Measurements from ENCODE around the gene SUSD6. TPM values are rescaled to one million over a fixed set of nuclear protein-coding genes. Genes with fewer than 3 reads are reported as not detected.
"Not testable (repeated sequence)": the region's sequence is repeated elsewhere in the genome, so short reads cannot be mapped to it uniquely, and the experiment has no call there.

The SUSD6 gene
- polyA plus RNA-seq, 2 of the 4 experiments (the other 2 are of a cell fraction): 4.3 to 7.0 TPM

DNA sequence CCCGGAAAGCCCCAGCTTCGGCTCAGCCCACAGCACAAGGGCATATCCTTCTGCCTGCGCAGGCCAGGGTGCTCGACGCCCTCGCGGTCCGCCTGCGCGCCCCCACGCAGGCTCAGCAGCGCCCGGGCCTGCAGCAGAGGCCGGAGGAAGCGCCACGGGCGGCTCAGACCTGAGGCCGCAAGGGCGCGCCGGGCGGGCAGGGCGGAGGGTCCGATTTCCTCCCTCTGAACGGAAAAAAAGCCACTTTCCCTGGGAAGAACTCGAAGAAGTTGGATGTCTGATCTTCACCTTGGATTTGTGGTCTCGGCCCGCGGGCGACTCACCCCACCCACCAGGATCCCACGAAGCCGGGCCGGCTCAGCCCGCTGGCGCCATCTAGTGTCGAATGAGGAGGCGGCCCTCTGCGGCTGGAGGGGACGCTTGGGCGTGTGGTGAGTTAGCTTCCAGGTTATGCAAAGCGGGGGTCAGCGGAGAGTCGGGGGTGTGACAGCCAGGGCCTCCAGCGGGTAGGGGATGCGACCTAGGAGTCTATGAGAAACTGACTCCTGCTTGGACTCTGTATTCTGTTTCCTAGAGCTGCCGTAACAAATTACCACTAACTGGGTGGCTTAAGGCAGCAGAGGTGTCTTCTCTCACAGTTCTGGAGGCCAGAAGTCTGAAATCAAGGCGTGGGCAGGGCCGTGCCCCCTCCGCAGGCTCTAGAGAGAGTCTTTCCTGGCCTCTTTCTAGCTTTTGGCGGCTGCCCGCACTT lies 115.5 kb downstream of the SUSD6 start (continued):
- no peak for TF ChIP-seq PHF8 (IDR thresholded peaks at IDR 0.05; ENCODE audit: borderline replicate concordance, low read depth)
- no peak for TF ChIP-seq GATA3 (IDR thresholded peaks at IDR 0.05; ENCODE audit: borderline replicate concordance)
- no peak for TF ChIP-seq CEBPB (IDR thresholded peaks at IDR 0.05)
- TF ChIP-seq, protein P1, sequence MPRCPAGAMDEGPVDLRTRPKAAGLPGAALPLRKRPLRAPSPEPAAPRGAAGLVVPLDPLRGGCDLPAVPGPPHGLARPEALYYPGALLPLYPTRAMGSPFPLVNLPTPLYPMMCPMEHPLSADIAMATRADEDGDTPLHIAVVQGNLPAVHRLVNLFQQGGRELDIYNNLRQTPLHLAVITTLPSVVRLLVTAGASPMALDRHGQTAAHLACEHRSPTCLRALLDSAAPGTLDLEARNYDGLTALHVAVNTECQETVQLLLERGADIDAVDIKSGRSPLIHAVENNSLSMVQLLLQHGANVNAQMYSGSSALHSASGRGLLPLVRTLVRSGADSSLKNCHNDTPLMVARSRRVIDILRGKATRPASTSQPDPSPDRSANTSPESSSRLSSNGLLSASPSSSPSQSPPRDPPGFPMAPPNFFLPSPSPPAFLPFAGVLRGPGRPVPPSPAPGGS (IDR thresholded peaks at IDR 0.05): no peak
- TF ChIP-seq, protein P2, sequence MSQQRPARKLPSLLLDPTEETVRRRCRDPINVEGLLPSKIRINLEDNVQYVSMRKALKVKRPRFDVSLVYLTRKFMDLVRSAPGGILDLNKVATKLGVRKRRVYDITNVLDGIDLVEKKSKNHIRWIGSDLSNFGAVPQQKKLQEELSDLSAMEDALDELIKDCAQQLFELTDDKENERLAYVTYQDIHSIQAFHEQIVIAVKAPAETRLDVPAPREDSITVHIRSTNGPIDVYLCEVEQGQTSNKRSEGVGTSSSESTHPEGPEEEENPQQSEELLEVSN (IDR thresholded peaks at IDR 0.05; ENCODE audit: borderline replicate concordance, low read depth): peak; percentile 84; the same call in 1 of the 2 replicates
- no peak for TF ChIP-seq POLR2A (IDR thresholded peaks at IDR 0.05; ENCODE audit: low read length)
- TF ChIP-seq FOSB (CRISPR knock-in tag; IDR thresholded peaks at IDR 0.05): no peak

DNA sequence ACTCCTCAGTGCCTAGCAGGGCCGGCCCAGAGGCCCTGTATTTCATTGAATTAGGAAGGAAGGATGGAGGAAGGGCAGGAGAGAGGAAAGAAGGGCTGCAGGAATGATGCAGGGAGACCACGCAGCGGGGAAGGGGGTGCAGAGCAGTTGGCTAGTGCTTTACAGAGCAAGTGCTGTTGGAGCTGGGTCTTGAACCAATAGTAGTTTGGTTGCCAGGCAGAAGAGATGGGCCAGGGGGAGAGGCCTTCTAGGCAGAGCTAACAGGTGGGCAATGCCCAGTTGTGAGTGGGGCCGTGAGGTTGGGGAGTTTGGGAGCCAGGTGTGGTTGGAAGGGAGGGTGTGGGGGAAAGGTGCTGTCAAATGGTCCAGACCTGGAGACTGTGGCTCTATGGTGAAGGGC lies 116.5 kb downstream of the SUSD6 start:
- WGBS (ENCODE audit: missing lambda C conversion rate): 66% methylated on average over 4 of the region's 4 CpGs
- no peaks in the 10 kb centered on the region for H3K9me3 ChIP-seq
- H3K4me2 ChIP-seq: no peak overlapping the region
- POLR2A ChIA-PET: no interaction called here
- CTCF ChIA-PET: interaction anchor here (0.5 to 4.6 kb wide), 25 partner anchors 9 to 486 kb away, joined by 3 to 115 read pairs (median 7); partner anchors contain the start of gene CCDC177
- ATAC-seq: no peak
- no peaks in the 10 kb centered on the region; the same call in 2 of the 3 replicates for H3K4me1 ChIP-seq
- FAIRE-seq: no peak
- TF ChIP-seq FOSL2 (IDR thresholded peaks at IDR 0.05) (no peak), FOSL2 (CRISPR knock-in tag; IDR thresholded peaks at IDR 0.05) (no peak), NR3C1 (IDR thresholded peaks at IDR 0.05) (no peak)
- no peak for DNase-seq (ENCODE audit: low read depth in 1 of 2, low spot score in 1 of 2)
- H3K27ac ChIP-seq: no peak overlapping the region
- no peak overlapping the region for H3K4me3 ChIP-seq

DNA sequence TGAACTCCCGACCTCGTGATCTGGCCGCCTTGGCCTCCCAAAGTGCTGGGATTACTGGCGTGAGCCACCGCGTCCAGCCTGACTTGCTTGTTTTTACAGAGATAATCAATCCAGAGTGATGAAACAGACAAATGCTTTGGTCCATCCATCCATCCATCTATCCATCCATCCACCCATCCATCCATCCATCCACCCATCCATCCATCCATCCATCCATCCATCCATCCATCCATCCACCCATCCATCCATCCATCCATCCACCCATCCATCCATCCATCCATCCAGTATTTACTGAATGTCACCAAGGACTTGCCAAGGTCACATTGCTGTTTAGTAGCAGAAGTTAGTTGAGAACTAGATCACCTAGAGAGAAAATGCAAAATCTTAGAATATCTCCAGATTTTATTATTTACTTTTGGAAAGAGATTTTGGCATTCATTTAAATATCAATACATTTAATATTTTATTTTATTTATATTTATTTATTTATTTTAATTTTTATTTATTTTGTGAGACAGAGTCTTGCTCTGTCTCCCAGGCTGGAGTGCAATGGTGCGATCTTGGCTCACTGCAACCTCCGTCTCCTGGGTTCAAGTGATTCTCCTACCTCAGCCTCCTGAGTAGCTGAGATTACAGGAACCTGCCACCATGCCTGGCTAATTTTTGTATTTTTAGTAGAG lies 120.7 kb downstream of the SUSD6 start:
- CTCF ChIA-PET: interaction anchor here (0.6 to 3.2 kb wide), 8 partner anchors 26 to 585 kb away, joined by 3 to 50 read pairs (median 3); no protein-coding TSS in a partner anchor
- H3K4me1 ChIP-seq; H3K9me3 ChIP-seq; H3K4me2 ChIP-seq; POLR2A ChIA-PET; FAIRE-seq; ATAC-seq; DNase-seq (ENCODE audit: low read depth in 1 of 2, low spot score in 1 of 2); H3K4me3 ChIP-seq; H3K27ac ChIP-seq: not testable (repeated sequence)
- 62% methylated on average over 8 of the region's 8 CpGs for WGBS (ENCODE audit: missing lambda C conversion rate)

DNA sequence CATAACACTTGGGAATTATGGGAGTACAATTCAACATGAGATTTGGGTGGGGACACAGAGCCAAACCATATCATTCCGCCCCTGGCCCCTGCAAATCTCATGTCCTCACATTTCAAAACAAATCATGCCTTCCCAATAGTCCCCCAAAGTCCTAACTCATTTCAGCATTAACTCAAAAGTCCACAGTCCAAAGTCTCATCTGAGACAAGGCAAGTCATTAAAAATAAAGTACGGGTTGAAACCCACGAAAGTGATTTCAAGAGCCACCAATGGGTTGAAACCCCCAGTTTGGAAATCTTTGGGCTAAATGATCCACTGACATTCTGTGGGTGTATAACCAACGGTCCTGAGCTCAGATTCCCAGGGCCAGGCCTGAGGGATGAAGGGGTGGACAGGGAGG lies 125.0 kb downstream of the SUSD6 start:
- H3K4me2 ChIP-seq; FAIRE-seq; H3K27ac ChIP-seq; POLR2A ChIA-PET; H3K9me3 ChIP-seq; H3K4me3 ChIP-seq; DNase-seq (ENCODE audit: low read depth in 1 of 2, low spot score in 1 of 2); ATAC-seq; H3K4me1 ChIP-seq: not testable (repeated sequence)
- CTCF ChIA-PET: interaction anchor here (1.1 to 1.4 kb wide), 2 partner anchors 9 to 18 kb away, joined by 3 to 5 read pairs; no protein-coding TSS in a partner anchor
- WGBS (ENCODE audit: missing lambda C conversion rate): 56% methylated on average over 4 of the region's 4 CpGs

DNA sequence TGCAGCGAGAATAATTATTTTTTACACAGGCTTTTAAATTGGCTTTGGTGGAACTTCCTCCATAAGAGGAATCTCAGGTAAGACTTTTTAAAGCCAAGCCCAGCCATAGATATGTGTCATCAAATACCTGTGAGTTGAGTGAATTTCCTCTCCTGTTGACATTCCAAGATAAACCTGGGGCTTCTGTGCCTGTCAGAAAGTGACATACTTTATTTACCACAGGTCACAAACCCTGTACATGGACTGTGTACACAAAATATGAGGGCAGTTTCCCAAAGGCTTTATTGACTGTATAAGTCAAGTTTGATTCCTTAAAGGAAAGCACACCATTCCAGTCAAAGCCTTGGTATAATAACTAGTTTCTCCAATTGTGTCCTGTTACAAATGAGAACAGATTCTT lies 129.7 kb downstream of the SUSD6 start:
- ChIA-PET POLR2A (no interaction called here), CTCF (interaction anchor here (1.8 to 2.5 kb wide), 3 partner anchors 14 to 15 kb away, joined by 6 to 7 read pairs (median 7); no protein-coding TSS in a partner anchor)
- Histone ChIP-seq H3K27ac (no peak overlapping the region), H3K4me2 (no peak overlapping the region), H3K9me3 (peaks cover 15% of the 10 kb centered on the region; the same call in 1 of the 3 replicates), H3K4me1 (no peaks in the 10 kb centered on the region), H3K4me3 (no peak overlapping the region)
- 73% methylated on average over 1 of the region's 1 CpG for WGBS (ENCODE audit: missing lambda C conversion rate)
- DNase-seq (ENCODE audit: low read depth in 1 of 2, low spot score in 1 of 2) (no peak), FAIRE-seq (no peak), ATAC-seq (no peak)
- TF ChIP-seq FOSL2 (IDR thresholded peaks at IDR 0.05) (no peak), FOSL2 (CRISPR knock-in tag; IDR thresholded peaks at IDR 0.05) (no peak), ZNF302 (CRISPR knock-in tag; IDR thresholded peaks at IDR 0.05) (no peak), NFE2L2 (conservative IDR thresholded peaks at IDR 0.05; ENCODE audit: low read length) (no peak), RARB (CRISPR knock-in tag; IDR thresholded peaks at IDR 0.05) (no peak), BHLHE40 (IDR thresholded peaks at IDR 0.05; ENCODE audit: low read depth, low read length) (no peak), JUN (IDR thresholded peaks at IDR 0.05) (no peak), PHF8 (IDR thresholded peaks at IDR 0.05; ENCODE audit: borderline replicate concordance, low read depth) (no peak), KDM5A (IDR thresholded peaks at IDR 0.05) (no peak), CHD4 (IDR thresholded peaks at IDR 0.05; ENCODE audit: borderline replicate concordance) (no peak), RAD21 (conservative IDR thresholded peaks at IDR 0.05 in 1 of 2, IDR thresholded peaks at IDR 0.05 in 1 of 2) (no peak), FOSB (CRISPR knock-in tag; IDR thresholded peaks at IDR 0.05) (no peak), MAFK (IDR thresholded peaks at IDR 0.05; ENCODE audit: partially characterized antibody) (no peak)
- TF ChIP-seq, protein P3, sequence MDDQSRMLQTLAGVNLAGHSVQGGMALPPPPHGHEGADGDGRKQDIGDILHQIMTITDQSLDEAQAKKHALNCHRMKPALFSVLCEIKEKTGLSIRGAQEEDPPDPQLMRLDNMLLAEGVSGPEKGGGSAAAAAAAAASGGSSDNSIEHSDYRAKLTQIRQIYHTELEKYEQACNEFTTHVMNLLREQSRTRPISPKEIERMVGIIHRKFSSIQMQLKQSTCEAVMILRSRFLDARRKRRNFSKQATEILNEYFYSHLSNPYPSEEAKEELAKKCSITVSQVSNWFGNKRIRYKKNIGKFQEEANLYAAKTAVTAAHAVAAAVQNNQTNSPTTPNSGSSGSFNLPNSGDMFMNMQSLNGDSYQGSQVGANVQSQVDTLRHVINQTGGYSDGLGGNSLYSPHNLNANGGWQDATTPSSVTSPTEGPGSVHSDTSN (IDR thresholded peaks at IDR 0.05): no peak
- TF ChIP-seq, protein P1 (IDR thresholded peaks at IDR 0.05): no peak
- TF ChIP-seq, protein P4, sequence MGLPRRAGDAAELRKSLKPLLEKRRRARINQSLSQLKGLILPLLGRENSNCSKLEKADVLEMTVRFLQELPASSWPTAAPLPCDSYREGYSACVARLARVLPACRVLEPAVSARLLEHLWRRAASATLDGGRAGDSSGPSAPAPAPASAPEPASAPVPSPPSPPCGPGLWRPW (IDR thresholded peaks at IDR 0.05): no peak
